NCI-H1417 treated with DMSO at 0.1 percent for 48 hours (cell line): ENCODE data around the gene B4GALT3.

Experiments used
- DNase-seq: peaks from one replicate; lab custom pipeline; 2025; lab: John Stamatoyannopoulos, UW

The B4GALT3 gene

GRCh38 chr1:161128591-161129420 lies 48.5 kb downstream of the B4GALT3 start:
- no peak for DNase-seq

- DNase-seq = no peak
Observed at GRCh38 chr1:161127649-161128048, 49.7 kb downstream of the B4GALT3 start.

GRCh38 chr1:161122967-161123366 lies 54.3 kb downstream of the B4GALT3 start:
- no peak for DNase-seq

GRCh38 chr1:161121834-161122233 lies 55.5 kb downstream of the B4GALT3 start:
- DNase-seq = no peak
